Activated naive CD8-positive, alpha-beta T cell treated with anti-CD3 and anti-CD28 coated beads, Interleukin-2, amount 50 U/mL, for 24 hours (primary cell): ENCODE measurements around the gene GALE.
A peak's percentile ranks its signal among the peaks of the same experiment; 100 is the strongest.
"Not testable (repeated sequence)": the region's sequence is repeated elsewhere in the genome, so short reads cannot be mapped to it uniquely, and the experiment has no call there.

Source experiments
- ATAC-seq: fragments of 150-1000 bp; cut with Tn5 transposase; one replicate; pipeline ENCODE4 v1.10.0; 2021
- DNase-seq: peaks from one replicate; pipeline ENCODE4 v3.0.0; 2021
- H3K27ac Mint-ChIP-seq: one replicate; pipeline ENCODE4 v1.8.0; 2021; ENCODE audit warnings: mild to moderate bottlenecking, mixed read lengths
- H3K27me3 Mint-ChIP-seq: one replicate; pipeline ENCODE4 v1.8.0; 2021; ENCODE audit warnings: mixed read lengths
- H3K36me3 Mint-ChIP-seq: one replicate; pipeline ENCODE4 v1.8.0; 2021; ENCODE audit warnings: low read depth, mixed read lengths
- H3K4me1 Mint-ChIP-seq: one replicate; pipeline ENCODE4 v1.8.0; 2021; ENCODE audit warnings: mixed read lengths
- H3K4me3 Mint-ChIP-seq: one replicate; pipeline ENCODE4 v1.8.0; 2021; ENCODE audit warnings: mild to moderate bottlenecking, moderate library complexity, mixed read lengths
- H3K9me3 Mint-ChIP-seq: one replicate; pipeline ENCODE4 v1.8.0; 2021; ENCODE audit warnings: mixed read lengths

The GALE gene

GRCh38 chr1:23824711-23825075 is 24.1 kb upstream of the GALE start:
- no peaks in the 10 kb centered on the region for H3K9me3 Mint-ChIP-seq
- no peak for DNase-seq
- peak overlapping the region; percentile 94 for H3K4me3 Mint-ChIP-seq
- H3K27me3 Mint-ChIP-seq: no peaks in the 10 kb centered on the region
- peaks cover 3% of the 10 kb centered on the region for H3K36me3 Mint-ChIP-seq
- H3K4me1 Mint-ChIP-seq: peaks cover 23% of the 10 kb centered on the region
- H3K27ac Mint-ChIP-seq: peak overlapping the region; percentile 93
- no peak for ATAC-seq

- peaks cover 3% of the 10 kb centered on the region for H3K36me3 Mint-ChIP-seq
- peaks cover 23% of the 10 kb centered on the region for H3K4me1 Mint-ChIP-seq
- H3K27me3 Mint-ChIP-seq: no peaks in the 10 kb centered on the region
- peak overlapping the region; percentile 49 for H3K27ac Mint-ChIP-seq
- no peaks in the 10 kb centered on the region for H3K9me3 Mint-ChIP-seq
- DNase-seq (no peak), ATAC-seq (no peak)
- H3K4me3 Mint-ChIP-seq: peak overlapping the region; percentile 94
These were observed 23.2 kb upstream of the GALE start for GRCh38 chr1:23823767-23824166.

GRCh38 chr1:23817633-23818032 is 17.1 kb upstream of the GALE start:
- DNase-seq (no peak), ATAC-seq (no peak)
- Mint-ChIP-seq H3K27me3 (no peaks in the 10 kb centered on the region), H3K27ac (no peak overlapping the region), H3K36me3 (peaks cover 7% of the 10 kb centered on the region), H3K4me1 (no peaks in the 10 kb centered on the region), H3K4me3 (no peak overlapping the region), H3K9me3 (no peaks in the 10 kb centered on the region)

DNA sequence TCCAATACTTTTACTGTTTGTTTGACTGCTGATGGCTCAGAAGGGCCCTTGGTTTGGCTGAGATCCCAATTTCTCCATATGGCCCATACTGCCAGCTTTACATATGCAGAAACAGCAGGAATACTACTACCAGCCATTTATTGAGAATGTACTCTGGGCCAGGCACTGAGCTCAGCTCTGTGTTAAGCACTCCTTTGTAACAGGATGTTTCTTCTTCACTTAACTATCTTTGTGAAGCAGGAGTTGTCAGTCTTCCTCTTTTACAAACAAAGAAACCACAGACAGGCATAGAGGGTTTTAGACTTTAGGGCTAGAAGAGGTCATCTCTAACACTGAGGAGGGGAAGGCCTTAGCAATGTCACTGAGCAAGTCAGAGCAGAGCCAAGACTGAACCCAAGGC is 16.4 kb upstream of the GALE start:
- Mint-ChIP-seq H3K4me3 (no peak overlapping the region), H3K9me3 (no peaks in the 10 kb centered on the region), H3K27me3 (no peaks in the 10 kb centered on the region), H3K36me3 (peaks cover 9% of the 10 kb centered on the region), H3K27ac (no peak overlapping the region), H3K4me1 (no peaks in the 10 kb centered on the region)
- DNase-seq (no peak), ATAC-seq (no peak)

DNA sequence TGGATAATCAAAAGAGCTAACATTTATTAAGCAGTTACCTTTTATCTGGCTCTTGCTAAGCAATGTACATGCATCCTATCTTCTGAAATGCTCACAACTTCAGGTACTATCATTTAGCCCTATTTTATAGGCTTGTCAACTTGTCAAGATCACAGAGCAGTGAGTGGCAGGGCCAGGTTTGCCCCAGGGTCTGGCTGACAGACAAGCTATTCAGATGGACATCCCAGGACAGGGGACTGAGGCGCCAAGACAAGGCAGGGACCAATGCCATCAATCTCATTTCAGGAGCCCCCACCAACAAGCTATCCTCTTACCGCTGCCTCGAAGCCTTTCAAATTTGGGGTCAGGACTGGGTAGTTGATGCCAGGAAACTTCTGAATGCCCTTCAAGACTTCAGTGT is 15.8 kb upstream of the GALE start:
- H3K4me1 Mint-ChIP-seq: no peaks in the 10 kb centered on the region
- DNase-seq (no peak), ATAC-seq (no peak)
- H3K27me3 Mint-ChIP-seq: no peaks in the 10 kb centered on the region
- H3K27ac Mint-ChIP-seq: no peak overlapping the region
- H3K9me3 Mint-ChIP-seq: no peaks in the 10 kb centered on the region
- H3K36me3 Mint-ChIP-seq: peaks cover 12% of the 10 kb centered on the region
- no peak overlapping the region for H3K4me3 Mint-ChIP-seq

DNA sequence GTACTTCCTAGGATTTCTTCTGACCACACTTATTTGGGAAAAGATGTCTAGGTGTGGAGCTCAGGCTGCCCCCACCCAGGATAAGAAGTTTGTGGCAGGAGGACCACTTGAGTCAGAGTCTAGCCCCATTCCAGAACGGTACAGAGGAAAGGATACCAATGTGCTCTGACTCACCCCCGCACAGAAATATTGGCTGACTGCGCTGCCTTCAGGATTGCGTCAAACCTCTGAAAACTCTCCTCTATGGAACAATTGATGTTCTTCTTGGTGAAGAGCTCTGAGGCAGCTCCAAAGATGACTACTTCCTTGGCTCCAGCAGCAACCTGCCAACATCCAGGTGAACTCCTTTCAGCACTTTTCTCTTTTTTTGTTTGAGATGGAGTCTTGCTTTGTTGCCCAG is 13.5 kb upstream of the GALE start:
- Mint-ChIP-seq H3K27me3 (no peaks in the 10 kb centered on the region), H3K9me3 (no peaks in the 10 kb centered on the region), H3K4me1 (peaks cover 9% of the 10 kb centered on the region), H3K36me3 (peaks cover 8% of the 10 kb centered on the region), H3K4me3 (no peak overlapping the region), H3K27ac (no peak overlapping the region)
- DNase-seq (no peak), ATAC-seq (no peak)

DNA sequence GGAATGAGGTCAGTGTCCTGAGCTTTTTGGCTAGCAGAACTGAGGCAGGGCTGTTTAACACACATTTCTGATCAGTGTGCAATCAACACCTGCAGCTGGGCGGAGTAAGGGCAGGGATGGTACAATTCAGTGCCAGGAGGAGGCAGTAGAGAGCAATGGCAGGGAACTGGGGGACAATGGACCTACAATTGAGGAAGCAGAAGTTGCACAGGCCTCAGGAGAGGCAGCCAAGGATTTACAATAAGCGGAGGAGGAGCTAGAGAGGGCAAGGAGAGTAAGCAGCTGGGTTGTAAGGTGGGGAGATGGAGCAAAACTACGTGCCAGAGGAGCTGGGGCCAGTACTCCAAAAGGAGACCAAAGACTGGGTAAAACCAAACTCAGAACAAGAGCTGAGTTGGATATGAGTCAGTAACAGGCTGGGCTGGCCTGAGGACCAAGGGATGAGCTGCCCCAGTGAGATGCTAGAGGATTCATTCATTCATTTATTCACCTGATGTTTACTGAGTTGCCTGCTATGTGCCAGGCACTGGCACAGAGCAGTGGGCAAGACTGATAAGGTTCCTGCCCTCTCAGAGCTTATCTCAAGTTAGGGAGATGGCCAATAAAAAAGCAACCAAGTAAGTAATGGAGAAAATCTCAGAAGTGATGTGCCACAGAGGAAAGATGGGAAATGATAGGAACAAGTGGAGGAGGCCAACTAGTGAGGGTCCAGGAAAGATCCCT is 10.4 kb upstream of the GALE start:
- peaks cover 4% of the 10 kb centered on the region for H3K36me3 Mint-ChIP-seq
- H3K9me3 Mint-ChIP-seq: no peaks in the 10 kb centered on the region
- peak; percentile 63 for ATAC-seq
- no peaks in the 10 kb centered on the region for H3K27me3 Mint-ChIP-seq
- H3K27ac Mint-ChIP-seq: peak overlapping the region; percentile 0
- peaks cover 9% of the 10 kb centered on the region for H3K4me1 Mint-ChIP-seq
- DNase-seq: peak; percentile 59
- H3K4me3 Mint-ChIP-seq: no peak overlapping the region

DNA sequence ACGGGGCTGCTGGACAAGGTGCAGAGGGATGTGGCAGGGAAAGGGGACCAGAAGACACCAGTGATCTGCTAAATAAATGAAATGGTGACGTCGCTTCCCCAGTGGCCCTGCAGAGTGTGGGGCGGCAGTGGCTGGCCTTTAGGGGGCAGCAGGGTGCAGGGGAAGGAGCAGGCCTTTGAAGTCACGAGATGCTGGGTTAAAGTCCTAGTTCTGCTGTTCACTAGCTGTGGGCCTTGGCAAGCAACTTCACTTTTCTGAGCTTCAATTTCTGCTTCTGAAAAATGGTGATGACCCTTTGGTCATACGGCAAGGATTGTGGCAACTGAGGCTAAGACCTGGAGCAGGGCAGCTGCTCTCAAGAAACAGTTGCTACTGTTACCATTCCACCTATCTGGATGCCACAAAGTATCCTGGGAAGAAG is 9.2 kb upstream of the GALE start:
- no peak overlapping the region for H3K4me3 Mint-ChIP-seq
- H3K27ac Mint-ChIP-seq: no peak overlapping the region
- H3K4me1 Mint-ChIP-seq: peaks cover 9% of the 10 kb centered on the region
- peak; percentile 93 for ATAC-seq
- no peaks in the 10 kb centered on the region for H3K9me3 Mint-ChIP-seq
- no peaks in the 10 kb centered on the region for H3K27me3 Mint-ChIP-seq
- peaks cover 4% of the 10 kb centered on the region for H3K36me3 Mint-ChIP-seq
- peak; percentile 84 for DNase-seq

DNA sequence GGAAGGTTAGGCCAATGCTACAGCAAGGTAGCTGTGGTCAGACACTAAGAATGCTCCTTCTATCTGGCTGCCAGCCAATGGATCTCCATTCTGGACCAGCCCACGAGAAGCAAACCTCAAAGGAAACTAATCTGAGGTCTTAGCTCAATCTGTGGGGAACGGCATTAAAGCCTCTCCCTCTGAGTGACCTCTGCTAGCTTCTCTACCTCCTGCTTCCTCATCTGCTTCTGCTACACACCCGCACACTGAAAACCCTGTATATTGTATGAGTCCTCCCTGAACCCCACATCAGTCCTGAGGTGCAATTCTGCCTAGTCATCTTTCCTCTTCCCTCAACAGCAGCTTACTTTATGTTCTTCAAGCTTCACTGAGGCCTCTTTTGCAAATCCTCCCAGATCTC is 6.9 kb upstream of the GALE start:
- no peak for DNase-seq
- H3K36me3 Mint-ChIP-seq: peaks cover 4% of the 10 kb centered on the region
- peaks cover 9% of the 10 kb centered on the region for H3K4me1 Mint-ChIP-seq

GRCh38 chr1:23806280-23806679 is 5.7 kb upstream of the GALE start:
- no peaks in the 10 kb centered on the region for H3K9me3 Mint-ChIP-seq
- H3K4me1 Mint-ChIP-seq: peaks cover 12% of the 10 kb centered on the region
- no peaks in the 10 kb centered on the region for H3K27me3 Mint-ChIP-seq
- ATAC-seq: no peak
- DNase-seq: no peak
- no peak overlapping the region for H3K27ac Mint-ChIP-seq
- no peaks in the 10 kb centered on the region for H3K36me3 Mint-ChIP-seq
- H3K4me3 Mint-ChIP-seq: no peak overlapping the region

More for the DNA sequence above, 6.9 kb upstream of the GALE start:
- no peak for ATAC-seq
- Mint-ChIP-seq H3K4me3 (no peak overlapping the region), H3K27me3 (no peaks in the 10 kb centered on the region), H3K27ac (peak overlapping the region; percentile 40), H3K9me3 (no peaks in the 10 kb centered on the region)

GRCh38 chr1:23805025-23805424 is 4.5 kb upstream of the GALE start:
- Mint-ChIP-seq H3K4me1 (peaks cover 9% of the 10 kb centered on the region), H3K36me3 (no peaks in the 10 kb centered on the region), H3K4me3 (no peak overlapping the region), H3K27me3 (no peaks in the 10 kb centered on the region), H3K9me3 (no peaks in the 10 kb centered on the region), H3K27ac (peak overlapping the region; percentile 40)
- ATAC-seq (no peak), DNase-seq (no peak)

DNA sequence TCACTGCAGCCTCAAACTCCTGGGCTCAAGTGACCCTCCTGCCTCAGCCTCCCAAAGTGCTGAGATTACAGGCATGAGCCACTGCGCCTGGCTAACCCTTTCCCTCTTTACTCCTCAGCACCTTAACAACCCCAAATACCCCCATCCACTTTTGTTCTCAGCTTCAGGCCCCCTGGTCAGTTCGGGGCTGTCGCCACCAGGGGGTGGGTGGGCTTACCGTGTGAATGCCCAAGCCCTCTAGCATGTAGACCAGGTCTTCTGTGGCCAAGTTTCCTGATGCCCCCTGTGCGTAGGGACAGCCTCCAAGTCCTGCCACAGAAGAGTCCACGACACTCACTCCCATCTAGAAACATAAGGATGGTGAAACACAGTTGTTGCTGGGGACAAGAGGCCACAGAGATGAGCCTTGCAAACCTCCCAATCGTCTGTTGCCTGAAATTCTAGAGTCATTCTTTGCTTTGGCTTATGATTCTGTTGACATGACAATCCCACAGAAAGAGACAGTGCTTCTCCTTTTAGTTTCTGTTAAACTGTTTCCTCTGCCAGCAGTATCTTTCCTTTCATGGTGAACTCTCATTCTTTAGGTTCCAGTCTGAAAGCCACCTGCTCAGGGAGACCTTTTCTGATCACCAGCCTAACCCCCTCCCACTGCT is 3.8 kb upstream of the GALE start:
- Mint-ChIP-seq H3K27me3 (no peaks in the 10 kb centered on the region), H3K9me3 (no peaks in the 10 kb centered on the region), H3K36me3 (peaks cover 2% of the 10 kb centered on the region), H3K4me1 (peaks cover 11% of the 10 kb centered on the region), H3K4me3 (no peak overlapping the region), H3K27ac (no peak overlapping the region)
- no peak for DNase-seq
- ATAC-seq: no peak

- Mint-ChIP-seq H3K4me1 (peaks cover 17% of the 10 kb centered on the region), H3K4me3 (no peak overlapping the region)
- no peak for ATAC-seq
These were observed 3.1 kb upstream of the GALE start for GRCh38 chr1:23803674-23804073.

GRCh38 chr1:23802809-23803342 is 2.3 kb upstream of the GALE start:
- not testable (repeated sequence) for H3K9me3 Mint-ChIP-seq, ATAC-seq, H3K4me3 Mint-ChIP-seq, DNase-seq, H3K27me3 Mint-ChIP-seq, H3K36me3 Mint-ChIP-seq, H3K27ac Mint-ChIP-seq
- peaks cover 20% of the 10 kb centered on the region for H3K4me1 Mint-ChIP-seq

More at GRCh38 chr1:23803674-23804073, 3.1 kb upstream of the GALE start:
- no peaks in the 10 kb centered on the region for H3K9me3 Mint-ChIP-seq
- no peak overlapping the region for H3K27ac Mint-ChIP-seq
- no peak for DNase-seq
- H3K27me3 Mint-ChIP-seq: no peaks in the 10 kb centered on the region
- peaks cover 3% of the 10 kb centered on the region for H3K36me3 Mint-ChIP-seq

DNA sequence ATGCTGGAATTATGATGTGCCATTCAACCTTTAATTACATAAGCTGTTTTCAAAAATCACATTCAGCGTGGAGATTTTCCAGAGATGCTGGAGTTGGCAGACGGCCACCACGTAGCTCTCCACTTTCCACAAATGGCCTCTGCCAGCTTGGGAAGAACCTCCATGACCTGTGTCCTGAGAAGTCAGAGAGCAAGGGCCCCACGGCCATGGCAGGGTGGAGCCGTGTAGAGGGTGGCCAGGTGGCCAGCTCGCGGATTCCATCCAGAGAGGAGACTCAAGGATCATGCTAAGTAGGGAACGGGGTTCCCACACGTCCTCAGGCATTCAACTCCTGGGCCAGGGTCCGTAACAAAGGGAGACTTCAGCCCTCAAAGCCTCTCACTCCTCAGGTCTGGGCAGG is 1.3 kb upstream of the GALE start:
- ATAC-seq (no peak), DNase-seq (no peak)
- Mint-ChIP-seq H3K36me3 (peaks cover 8% of the 10 kb centered on the region), H3K27me3 (no peaks in the 10 kb centered on the region), H3K4me3 (peak overlapping the region; percentile 95), H3K9me3 (no peaks in the 10 kb centered on the region), H3K27ac (peak overlapping the region; percentile 41), H3K4me1 (peaks cover 20% of the 10 kb centered on the region)
